ENCODE data around the gene RBBP6.

DNA sequence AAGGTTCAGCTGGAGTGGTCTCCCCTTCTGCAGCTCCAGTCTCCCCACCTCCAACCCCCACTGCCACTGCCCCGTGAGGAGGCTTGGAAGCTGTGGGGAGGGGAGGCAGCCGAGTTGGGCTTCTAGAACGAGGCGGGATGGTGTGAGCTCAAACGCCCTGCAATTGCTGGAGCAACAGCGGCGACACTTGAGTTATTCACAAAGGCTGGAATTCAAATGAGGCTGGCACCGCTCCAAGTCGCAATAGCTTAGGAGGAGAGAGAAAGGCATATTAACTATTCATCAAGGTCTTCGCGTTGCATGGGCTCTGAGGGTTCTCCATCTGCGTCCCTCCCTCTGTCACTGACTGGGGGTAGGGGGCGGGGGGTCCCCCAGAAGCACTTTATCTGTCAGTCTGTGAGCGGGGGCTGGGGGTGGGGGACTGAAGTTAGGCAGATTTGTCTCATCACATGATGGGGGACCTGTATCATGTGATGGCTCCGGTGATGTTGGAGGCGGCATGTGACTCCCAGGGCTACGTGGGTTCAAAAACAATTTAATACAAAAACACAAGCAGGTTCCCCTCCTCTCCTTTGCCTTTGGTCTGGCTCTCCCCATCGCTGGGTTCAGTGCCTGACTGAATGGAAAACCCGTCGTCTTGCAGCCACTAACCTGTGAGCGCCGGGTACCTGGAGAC, 70.5 kb downstream of the RBBP6 start:
- TF ChIP-seq, protein P1, sequence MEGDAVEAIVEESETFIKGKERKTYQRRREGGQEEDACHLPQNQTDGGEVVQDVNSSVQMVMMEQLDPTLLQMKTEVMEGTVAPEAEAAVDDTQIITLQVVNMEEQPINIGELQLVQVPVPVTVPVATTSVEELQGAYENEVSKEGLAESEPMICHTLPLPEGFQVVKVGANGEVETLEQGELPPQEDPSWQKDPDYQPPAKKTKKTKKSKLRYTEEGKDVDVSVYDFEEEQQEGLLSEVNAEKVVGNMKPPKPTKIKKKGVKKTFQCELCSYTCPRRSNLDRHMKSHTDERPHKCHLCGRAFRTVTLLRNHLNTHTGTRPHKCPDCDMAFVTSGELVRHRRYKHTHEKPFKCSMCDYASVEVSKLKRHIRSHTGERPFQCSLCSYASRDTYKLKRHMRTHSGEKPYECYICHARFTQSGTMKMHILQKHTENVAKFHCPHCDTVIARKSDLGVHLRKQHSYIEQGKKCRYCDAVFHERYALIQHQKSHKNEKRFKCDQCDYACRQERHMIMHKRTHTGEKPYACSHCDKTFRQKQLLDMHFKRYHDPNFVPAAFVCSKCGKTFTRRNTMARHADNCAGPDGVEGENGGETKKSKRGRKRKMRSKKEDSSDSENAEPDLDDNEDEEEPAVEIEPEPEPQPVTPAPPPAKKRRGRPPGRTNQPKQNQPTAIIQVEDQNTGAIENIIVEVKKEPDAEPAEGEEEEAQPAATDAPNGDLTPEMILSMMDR (IDR thresholded peaks at IDR 0.05; ENCODE audit: insufficient read depth, low read length, poor library complexity, severe bottlenecking): no peak
- TF ChIP-seq EZH2phosphoT487 (conservative IDR thresholded peaks at IDR 0.05; ENCODE audit: low read length): no peak
